HG03342 (cell line): ENCODE data around the gene ACOX2.
A peak's percentile ranks its signal among the peaks of the same experiment; 100 is the strongest.

Source experiments
- ATAC-seq: cut with Tn5 transposase; IDR thresholded peaks from one replicate; pipeline ENCODE4 v1.9.1; 2021; ENCODE audit warnings: mild to moderate bottlenecking, moderate library complexity; ENCODE audit not compliant: unreplicated experiment

ACOX2 gene

DNA sequence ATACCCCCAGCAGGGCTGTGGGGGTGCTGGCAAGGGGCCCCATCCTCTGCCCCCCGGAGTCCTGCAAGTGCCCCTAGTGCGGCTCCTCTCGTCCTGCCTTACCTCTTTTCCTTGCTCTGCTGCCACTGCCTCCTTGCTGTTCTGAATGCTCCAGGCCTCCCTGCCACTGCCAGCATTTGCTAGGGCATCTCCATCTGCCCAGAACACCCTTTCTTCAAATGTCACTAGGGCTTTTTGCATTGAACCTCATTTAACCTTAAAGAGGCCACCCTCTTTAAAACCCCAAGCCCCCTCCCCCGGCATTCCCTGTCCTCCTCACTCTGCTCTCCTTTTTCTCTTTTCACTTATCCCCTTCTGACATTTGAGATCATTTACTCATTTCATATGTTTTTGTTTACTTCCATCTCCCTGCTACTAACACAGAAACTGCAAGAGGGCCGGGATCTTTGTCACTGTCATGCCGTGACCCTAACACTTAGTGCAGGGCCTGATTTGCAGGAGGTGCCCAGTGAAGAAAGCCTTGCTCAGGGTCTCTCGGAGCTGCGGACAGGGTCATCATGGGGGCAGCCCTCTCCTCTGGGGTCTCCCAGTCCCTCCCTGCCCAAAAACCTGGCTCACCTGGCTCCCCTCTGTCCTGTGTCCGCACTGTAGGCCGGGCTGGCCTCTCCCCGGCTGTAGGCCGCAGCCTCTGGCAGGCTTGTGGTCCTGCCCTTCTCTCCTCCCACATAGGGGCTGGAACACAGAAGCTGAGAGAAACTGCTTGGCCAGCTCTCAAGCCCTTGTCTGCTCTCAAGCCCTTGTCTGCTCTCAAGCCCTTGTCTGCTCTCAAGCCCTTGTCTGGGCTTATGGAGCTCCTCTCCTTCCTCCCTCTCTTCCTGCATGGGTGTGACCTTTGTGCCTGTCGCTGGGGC lies at the start of gene ACOX2:
ACOX2 (minus strand) TSS at position 690 of the 911 bp plus-strand sequence. CDS start 2,084 bp downstream, outside the sequence.
- no peak for ATAC-seq

DNA sequence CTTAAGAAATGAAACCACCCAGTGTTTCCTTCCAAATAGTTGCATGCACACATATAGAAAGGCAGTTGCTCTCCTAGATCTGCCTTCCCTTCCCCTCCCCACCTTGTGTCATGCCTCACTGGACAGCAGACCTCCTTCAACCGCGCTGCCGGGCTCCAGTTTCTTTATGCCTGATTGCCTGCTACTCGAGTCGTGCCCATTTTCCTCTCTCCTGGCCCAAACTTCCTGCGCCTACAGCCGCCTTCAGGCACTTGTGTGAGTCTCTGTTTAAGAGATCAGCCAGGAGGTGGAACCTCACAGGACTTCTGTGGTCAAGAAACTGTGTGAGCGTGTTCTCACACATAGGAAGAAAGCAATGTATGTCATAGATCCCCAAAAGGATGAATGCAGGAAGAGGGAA lies 49.0 kb upstream of the ACOX2 start:
- no peak for ATAC-seq

DNA sequence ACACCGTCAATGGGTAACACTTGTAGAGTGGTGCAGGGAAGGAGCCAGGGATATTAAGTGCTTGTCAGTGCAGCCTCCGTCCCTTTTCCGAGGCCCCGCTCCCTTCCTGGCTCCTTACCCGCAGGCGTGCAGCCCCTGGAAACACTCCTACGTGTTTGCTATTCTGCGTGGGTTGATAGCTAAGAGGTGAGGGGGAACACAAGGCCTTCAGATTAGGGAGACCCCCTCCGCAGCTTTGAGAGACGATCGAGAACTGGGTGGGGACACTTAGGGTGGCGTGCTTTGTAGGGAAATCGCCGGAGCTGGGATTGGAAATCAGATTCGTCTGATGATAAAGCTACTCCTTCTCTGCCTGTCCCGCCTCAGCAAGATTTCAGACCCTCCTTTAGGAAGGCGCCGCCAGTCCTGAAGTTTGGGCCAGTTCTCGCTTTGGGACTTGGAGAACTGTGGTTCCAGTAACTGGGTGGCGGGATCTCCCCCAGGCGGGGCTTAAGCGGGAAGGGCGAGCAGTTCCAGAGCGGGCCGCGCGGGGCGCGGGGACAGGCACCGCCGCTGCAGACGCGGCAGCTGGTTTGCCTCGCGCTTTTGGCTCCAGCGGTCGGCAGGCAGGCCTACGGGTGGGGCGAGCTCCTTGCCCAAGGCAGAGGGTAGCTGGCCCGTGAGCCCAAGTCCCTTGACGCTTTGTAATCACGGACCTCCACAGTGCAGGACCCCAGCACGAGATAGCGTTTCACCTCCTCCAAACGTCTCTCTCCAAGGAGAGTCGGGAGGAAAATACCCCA lies 48.2 kb upstream of the ACOX2 start:
- ATAC-seq, result peak; percentile 96

DNA sequence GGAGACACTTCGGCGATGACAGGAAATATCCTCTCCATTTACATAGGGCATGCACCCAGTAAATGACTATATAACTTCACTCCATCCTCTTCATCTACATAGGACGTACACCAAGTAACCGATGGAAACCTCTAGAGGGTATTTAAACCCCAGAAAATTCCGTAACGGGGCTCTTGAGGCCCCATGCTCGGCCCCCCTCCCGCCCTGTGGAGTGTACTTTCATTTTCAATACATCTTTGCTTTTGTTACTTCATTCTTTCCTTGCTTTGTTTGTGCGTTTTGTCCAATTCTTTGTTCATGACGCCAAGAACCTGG lies 47.7 kb upstream of the ACOX2 start:
- ATAC-seq, result no peak

DNA sequence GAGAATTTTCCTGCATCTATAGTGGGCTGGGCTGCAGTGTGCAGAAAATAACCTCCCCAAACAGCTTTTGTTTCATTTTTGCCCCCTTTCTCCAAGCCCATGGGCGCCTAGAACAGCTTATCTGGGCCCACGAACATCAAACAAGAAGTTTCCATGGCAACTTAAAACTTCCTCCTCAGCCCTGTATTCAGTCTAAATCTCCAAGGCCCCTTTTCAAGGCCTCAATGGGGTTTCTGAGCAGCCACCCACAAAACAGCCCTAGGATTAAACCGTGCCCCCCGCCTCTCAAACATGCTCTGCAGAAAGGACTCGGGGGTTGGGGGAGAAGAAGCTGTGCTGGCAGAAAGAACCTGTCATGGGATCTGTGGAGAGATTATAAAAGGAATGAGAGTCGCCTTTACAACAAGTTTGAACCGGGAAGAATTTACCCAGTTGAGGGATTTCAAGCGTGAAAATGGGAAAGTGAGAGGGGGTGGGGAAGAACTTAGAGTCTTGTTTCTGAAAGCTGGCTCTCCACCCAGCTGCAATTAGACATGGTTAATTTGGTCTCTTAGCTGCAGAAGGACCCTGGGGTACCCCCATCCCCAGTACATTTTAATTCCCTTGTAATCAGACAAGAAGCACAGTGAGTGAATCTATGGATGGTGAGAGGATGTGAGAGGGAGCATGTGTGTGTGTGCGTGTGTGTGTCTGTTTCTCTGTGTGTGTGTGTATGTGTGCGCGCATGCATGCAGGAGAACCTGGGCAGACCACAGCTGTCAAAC lies 44.5 kb upstream of the ACOX2 start:
- ATAC-seq, result no peak

DNA sequence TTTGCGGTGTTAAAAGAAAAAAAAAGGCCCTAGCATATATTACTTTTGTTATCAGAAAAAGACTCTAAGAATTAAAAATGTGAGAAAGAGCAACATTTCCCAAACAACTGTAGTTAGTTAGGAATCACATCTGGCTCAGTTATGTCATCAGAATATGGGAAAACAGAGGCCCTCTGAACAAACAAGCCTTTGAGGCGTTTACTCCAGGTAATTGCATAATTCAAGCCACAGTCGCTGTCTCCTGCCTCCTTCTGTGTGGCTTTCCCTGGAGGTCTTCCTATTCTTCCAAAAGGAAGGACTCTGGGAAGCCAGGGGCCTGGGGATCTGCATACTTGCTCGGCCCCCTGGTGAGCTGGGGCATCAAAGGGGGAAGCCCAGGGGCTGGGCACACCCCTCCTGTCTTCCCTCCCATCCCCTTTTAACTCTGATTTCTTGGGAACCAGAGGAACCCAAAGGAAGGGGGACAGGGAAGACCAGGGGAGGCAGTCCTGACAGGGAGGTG lies 43.9 kb upstream of the ACOX2 start:
- ATAC-seq, result no peak

DNA sequence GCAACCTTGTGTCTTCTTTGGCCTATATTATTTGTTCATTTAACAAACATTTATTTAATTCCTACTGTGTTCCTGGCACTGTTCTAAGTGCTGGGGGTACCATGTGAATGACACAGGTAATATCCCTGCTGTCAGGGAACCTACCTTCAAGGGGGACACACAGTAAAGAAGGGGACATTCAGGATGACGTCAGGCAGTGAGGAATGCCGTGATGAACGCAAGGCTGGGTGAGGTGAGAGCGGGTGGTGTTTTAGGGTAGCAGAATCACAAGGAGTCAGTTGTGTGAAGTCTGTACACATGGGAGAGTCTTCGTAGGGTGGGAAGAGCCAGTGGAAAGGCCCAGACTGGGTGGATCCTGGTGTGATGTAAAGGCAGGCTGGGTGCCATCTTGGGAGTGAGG lies 41.9 kb upstream of the ACOX2 start:
- ATAC-seq, result no peak

DNA sequence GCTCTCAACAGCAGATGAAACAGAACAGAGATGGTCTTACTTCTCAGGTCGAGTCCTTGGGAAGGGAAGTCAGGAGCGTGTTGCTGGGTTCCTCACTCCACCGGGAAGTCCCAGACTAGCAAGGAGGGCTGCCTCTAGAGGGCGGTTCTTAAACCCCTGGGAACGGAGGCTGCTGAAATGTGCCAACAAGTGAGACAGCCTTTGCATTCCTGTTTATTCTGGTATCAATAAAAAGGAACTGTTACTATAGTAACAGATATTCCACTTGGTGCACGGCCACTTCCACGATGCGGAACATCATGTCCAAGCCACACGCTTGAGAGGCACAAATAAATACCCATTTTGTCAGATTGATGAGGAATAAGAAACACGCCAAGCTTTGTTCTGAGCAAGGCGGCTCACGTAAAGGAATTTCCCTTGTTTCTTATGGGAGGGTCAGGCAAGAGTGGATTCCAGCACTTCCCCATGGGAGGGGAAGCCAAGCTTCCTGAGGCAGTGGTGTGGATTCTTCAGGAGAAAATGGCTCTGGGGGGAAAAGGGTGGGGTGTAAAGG lies 40.4 kb upstream of the ACOX2 start, which contains the start of gene FAM107A:
FAM107A (minus strand) TSS at position 123 of the 553 bp plus-strand sequence. CDS start 7,531 bp downstream, outside the sequence.
- ATAC-seq, result no peak

DNA sequence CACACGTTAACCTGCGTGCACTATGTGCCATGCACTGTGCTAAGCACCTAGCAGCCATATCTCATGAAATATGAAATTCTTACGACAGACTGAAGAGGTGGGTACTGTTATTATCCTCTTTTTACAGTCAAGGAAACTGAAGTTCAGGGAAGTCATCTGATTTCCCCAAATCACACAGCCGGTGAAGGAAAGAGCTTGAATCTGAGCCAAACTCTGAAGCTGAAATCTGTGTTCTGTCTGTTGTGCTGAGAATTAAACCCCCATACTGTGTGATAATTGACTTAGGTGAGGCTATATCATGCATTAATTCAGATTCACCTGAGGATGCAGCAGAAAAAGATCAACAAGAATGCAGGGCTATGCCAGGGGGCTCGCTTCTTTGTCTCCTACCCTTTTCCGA lies 39.7 kb upstream of the ACOX2 start:
- ATAC-seq, result no peak

DNA sequence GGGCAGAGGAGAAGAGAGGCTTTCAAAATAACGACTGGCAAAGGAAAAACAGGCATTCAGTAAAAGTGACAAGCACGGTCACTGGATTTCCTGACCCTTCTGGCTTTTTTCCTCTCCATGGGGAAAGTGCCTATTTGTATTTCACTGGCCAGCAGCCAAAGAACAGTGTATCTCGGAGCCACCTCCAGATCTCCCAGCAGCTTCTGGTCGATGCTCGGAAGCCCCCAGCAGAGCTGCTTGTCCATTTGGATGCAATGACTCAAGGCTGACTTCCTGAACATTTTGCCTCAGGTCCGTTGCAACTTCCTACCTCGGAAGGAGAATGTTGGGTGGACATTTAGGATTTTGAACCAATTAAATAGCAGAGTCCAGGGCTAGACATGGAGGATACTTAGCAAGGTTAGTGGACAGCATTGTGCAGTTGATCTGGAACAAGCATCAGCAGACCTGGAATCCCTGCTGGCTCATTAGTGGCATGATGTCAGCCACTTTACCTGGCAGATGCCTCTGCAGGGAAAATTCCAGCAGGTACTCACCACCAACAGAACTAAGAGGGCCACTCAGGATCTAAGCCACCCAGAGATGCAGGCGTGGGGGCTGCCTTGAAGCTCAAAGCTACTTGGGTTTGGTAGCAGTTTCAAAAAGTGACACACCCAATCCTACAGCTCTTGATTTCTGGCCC lies 39.1 kb upstream of the ACOX2 start:
- no peak for ATAC-seq

DNA sequence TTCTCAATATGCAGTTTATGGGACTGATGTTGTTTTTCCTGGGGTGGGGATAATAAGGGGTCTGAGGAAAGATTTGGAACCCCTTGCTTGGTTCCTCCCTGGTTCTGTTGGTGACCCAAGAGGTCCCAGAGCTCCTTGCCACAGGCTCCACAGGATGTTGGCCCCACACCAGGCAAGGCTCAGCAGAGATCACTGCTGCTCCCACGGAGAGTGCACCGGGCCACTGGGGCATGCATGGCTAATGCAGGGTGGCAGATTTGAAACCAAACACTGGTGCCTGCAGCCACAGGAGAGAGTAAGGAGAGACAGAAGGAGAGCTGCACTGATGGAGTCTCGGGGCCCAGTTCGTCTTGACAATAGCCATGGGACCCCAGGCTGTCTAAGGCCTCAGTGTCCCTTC lies 37.7 kb upstream of the ACOX2 start:
- ATAC-seq, result no peak

DNA sequence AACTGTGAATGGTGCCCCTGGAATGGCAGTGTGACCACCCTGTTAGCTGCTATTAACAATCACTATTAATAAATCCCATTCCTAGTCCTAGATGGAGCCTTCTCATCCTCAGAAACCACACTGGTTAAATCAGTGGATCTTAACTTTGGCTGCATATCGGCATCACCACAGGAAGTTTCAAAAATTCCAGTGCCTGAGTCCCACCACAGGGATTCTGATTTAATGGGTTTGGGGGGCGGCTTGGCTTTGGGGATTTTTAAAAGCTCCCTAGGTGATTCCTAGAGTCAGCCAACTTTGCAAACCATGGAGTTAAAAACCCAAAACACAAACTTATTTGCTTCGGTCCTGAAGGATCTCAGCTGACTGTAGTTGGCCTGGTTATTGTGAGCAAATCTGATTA lies 37.1 kb upstream of the ACOX2 start:
- ATAC-seq, result no peak

DNA sequence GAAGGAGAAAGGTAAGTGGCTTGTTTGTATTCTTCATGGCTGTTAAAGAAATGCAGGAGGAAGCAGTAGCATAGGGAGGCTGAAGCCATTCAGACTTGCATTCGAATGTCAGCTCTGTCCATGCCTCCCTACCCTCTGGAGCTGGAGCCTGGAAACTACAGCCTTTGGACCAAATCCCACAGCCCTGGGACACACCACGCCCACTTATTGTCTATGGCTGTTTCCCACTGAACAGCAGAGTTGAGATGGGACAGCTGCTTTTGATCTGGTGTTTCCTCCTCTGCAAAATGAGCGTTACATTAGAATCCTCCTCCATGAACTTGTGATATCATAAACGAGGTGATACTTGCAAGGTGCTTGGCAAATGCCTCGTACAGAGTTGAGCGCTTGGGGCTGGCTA lies 36.6 kb upstream of the ACOX2 start:
- ATAC-seq, result no peak

DNA sequence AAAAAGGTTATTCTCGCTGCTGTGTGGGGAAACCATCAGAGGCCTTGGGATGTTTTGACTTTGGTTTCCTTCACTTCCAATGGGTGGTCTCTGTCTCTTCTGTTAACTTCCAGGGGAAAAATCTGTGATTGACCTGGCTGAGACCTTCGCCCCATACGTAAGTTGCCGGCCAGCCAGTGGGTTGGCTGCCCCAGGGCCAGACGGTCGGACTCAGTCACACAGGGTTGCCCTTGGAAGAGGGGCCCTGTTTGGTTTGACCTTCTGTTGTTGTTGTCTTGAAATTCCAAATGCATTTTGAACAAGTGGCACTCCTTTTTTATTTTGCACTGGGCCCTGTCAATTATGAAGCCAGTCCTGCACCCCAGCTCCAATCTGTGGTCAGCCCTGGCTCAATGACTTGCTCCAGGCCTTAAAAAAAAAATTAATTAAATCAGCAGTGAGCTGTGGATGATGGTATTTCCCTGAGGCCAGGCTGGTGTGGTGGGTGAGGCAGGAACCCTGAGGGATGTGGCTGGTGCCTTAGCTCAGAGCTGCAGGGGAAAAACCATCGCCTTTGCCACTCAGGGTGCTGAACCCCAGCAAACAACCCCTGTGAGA lies 35.7 kb upstream of the ACOX2 start:
- no peak for ATAC-seq

DNA sequence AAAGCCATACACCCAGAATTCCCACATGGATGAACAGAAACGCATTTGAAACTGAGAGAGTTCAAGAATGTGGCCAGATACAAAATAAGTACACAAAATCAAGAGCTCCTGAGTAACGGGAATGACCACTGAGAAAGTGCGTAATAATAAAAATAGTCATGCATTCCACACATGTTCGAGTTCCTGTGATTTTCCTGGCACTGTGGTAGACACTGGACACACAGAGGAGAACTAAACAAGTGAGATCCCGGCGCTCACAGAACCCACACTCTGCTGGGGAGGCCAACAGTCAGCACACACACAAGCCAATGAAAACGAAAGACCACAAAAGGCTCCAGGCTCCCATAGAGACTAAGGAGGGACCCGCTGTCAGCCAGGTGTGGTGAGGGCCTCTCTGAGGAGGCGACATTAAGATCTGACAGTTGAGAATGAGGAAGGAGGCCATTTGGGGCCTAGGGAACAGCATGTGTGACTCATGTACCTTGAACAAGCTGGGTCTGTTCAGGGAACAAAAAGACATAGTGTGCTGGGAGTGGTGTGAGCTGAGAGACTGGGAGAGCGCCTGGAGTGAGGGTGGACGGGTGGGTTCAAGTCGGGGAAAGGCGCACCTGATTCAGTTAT lies 35.1 kb upstream of the ACOX2 start:
- no peak for ATAC-seq

DNA sequence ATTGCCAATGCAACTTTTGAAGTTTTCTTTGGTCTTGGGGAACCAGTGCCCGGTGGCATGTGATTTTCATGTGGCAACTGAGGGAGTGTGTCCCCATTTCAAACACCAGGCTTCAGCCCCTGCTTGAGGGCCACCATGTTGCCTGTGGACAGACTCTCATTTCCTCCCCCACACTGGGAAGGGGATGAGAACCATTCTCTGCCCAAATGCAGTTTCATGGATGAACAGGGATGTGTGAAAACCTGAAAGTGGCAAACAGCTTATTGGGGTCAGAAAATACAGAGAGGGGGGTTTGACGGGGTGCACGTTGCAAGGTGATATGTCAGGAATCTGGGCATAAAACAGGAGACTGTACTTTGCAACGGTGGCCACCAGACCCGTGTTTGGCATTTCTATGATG lies 33.9 kb upstream of the ACOX2 start:
- ATAC-seq, result no peak

DNA sequence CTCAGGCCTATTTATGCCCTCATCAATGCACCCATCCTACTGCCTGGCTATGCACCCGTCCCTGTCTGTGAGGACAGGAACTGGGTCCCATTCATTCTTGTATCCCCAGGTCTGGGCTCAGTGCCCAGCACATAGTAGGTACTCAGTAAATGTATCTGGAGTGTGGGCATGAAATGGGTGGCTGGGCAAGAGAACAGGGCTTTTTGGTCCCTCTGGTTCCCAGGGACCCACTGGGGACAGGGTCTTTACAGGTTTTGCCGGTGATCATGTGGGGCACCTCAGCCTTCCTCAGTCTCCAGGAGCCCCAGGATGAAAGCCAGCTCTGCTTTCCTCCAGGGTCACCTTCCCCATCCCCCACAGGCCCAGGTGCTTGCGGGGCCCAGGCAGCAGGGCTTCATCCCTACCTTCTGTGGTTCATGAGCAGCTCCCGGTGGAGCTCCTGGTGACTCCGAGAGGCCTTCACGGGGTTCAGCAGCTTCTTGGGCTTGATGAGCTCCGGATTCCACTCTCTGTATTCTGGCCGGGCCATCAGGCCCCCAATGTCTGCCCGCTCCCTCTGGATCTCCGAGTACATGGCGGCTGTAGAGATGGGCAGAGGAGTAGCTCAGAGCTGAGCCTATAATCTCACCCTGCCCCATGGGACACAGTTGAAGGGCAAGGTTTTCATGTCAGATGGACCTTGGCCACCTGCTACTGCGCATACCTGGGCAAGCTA lies 32.5 kb upstream of the ACOX2 start:
- ATAC-seq, result no peak

DNA sequence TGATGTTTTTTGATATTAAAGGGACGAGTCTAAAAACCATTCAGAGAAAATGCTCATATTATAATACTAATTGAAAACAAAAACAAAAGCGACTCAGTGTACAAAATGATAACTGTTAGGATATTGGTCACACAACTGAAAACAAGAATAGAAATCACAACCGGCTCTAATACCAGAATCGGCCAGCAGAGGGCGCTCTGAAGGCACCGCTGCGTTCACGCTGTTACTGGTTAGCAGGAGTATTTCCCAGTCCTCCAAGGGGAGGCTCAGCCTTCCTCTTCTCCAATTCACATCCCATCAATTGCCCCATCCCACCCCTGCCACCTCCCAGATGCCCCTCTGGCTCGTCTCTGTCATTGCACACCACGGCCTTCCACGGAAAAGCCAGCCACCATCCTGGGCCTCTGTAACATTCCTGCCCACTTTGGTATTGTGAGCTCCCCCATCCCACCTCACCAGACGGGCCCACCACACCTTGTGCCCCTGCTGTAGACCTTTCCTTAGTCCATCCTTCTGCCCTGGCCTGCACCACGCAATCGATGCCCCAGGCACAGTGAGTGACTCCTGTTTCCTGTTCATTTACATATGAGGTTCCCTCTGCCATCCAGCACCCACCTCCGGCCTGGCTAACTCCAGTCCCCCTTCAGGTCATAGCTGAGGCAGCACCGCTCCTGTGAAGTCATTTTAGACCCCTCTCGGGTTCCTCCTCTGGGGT lies 31.7 kb upstream of the ACOX2 start:
- ATAC-seq, result no peak
